HUDEP-2 (cell line): ENCODE results near the gene FOXR1.

Source experiments
- DNase-seq, 76 experiments: peaks; one replicate each; lab custom pipeline; 2025; ENCODE audit not compliant: unreplicated experiment in 76 of 76; lab: John Stamatoyannopoulos, UW

Gene FOXR1

GRCh38 chr11:118971646-118972045 lies at the start of gene FOXR1:
TSS of gene FOXR1 (plus strand) at chr11:118971761. CDS start at chr11:118971932, 171 bp downstream.
- no peak for DNase-seq

GRCh38 chr11:118921929-118922744 lies 49.4 kb upstream of the FOXR1 start:
- DNase-seq, result no peak

GRCh38 chr11:118922745-118923627 lies 48.6 kb upstream of the FOXR1 start:
- no peak for DNase-seq

DNA sequence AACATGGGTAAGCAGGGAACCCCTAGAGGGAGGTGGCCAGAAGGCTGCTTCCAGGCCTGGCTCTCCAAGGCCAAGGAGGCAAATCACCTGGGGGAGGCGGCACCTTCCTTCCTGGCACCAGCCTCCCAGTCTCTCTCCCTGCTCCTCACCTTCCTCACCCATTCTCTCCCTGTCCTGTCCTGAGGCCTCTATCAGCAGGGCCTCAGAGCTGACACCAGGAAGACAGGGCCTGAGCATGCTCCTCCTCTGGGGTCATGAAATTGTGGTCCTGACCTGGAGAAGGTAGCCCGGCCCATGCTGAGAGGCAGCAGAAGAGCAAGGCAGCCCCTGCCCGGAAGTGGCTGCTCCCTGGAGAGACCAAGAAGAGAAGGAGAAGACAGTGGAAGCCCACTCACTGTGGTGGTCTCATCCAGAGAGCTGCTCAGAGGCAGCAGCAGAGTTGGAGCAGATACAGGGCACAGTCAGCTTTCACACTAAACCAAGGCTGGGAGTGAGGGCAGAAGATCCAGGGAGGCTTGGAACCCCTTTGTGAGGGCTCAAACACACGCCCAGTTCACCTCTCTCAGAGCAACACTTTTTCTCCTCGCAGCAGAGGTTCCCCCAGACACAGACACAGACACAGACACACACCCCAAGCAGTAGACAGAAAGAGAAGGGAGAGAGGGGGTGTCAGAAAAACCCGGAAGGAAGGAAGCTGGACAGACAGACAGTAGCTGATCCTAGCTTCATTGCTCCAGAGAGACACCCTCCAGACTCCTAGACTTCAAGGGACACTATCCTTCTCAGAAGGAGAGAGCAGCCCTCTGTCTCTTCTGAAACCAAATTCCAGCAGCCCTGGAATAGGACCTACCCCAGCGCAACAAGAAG lies 47.6 kb upstream of the FOXR1 start:
- DNase-seq, result no peak

DNA sequence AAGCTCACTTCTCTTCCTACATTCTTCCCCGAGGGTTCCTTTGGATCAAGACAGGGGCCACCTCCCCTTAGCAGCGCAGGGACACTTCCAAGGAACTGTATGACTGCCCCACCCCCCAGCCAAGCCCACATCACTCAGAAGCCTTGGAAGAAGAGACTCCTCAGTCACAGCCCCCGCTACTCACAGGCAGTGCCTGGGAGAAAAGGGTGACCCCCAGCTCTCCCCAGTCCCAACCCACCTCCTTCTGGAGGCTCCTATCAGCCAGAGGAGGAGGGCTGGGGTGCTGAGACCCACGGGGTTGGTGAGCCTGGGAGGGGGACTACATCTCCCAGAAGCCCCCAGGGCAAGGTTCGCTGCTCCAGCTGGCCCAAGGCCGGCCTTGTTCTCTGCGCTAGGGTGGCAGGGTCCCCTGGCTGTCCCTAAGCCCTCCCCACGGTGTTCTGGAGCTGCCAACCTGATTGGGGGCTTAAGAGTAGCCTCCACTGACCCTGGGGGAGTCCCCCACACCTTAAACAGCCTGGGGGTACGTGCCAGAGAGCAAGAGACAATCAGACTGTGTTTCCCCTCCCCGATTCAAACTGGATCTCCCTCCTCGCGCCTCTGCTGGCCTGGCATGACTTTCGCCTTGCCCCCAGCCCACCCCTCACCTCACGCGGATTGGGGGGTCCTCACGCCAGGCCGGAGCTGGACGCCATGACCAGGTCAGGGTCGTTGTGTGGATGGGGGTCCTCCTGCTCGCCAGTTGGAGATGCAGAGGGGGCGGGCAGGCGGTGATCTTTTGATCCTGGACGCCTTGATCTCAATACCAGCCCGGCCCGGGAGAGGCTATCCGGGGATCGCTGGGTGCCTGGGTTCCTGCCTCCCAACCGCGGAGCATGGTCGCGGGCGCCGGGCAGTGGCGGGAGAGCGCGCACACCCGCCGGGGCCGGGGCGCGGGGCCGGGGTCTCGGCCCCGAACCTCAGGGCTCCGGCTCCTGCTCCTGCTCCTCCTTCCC lies 46.7 kb upstream of the FOXR1 start:
- peak in 6 of 76 experiments; percentile 11 to 31 (median 16) for DNase-seq

GRCh38 chr11:118927554-118928100 lies 43.9 kb upstream of the FOXR1 start:
- DNase-seq, result no peak

DNA sequence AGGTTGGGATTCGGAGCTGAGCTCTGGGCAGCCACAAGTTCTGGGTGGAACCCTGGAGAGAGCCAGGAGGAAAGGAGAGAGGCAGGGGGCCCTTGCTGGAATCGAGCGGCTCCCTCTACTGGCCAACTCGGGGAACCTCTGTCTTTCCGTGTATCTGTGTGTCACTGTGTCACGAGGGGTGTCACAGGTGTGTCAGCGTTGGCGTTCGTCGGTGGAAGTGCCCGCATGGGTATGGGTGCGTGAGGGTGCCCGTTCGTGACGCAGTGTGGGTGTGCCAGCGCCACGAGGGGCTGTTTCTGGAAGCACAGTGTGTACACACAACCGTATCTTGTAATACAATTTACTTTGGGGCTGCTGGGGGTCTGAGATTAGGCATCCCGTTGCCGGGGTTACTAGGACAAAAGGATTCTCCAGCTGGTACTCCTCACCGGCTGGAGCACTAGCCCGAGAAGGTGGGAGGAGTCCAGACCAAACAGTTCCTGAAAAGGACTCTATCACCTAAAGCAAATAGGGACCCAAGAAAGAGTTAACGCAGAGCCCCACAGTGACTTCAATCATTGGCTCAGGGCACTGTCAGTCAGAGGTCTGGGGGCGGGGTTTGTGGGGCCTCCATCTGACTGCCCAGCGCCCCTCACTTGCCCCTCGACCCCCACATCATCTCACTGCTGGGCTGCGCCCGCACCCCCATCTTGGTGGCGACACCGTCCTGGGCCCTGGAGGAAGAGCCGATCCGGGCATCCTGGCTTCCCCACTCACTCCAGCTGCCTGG lies 43.3 kb upstream of the FOXR1 start:
- DNase-seq, result peak in 75 of 76 experiments; percentile 26 to 90 (median 76)

DNA sequence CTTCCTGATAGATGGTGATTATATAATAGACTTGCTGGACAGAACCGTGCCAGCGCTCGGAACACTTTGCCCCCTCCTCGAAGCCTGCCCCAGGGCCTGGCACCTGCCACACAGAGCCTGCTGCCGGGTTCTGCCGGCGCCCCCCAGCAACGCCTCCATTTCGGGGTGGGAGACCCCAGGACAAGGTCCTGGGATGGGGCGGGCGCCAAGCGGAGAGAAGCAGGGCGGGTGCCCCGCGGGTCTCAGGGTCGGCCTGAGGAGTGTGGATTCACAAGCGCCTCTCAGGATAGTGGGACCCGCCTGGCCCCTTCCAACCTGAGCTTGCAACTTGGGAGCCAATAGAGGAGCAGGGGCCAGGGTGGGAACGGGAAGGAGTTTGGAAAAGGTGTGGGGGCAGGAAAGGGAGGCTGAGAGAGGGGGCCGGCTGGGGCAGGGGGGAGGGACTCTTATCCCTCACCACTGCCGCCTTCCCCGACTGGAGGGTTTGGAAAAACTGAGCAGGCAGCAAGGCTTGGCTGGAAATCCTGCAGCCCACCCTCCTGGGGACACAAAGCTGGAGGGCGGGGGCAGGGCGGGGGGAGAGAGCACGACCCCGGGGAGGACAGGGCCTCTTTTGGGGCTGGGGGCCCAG lies 42.6 kb upstream of the FOXR1 start:
- peak in 28 of 76 experiments; percentile 13 to 73 (median 35) for DNase-seq

- peak in 23 of 76 experiments; percentile 12 to 46 (median 27) for DNase-seq
Observed at GRCh38 chr11:118929501-118930093, 42.0 kb upstream of the FOXR1 start.

GRCh38 chr11:118930094-118930712 lies 41.4 kb upstream of the FOXR1 start:
- DNase-seq, result peak in 63 of 76 experiments; percentile 7 to 79 (median 51)

DNA sequence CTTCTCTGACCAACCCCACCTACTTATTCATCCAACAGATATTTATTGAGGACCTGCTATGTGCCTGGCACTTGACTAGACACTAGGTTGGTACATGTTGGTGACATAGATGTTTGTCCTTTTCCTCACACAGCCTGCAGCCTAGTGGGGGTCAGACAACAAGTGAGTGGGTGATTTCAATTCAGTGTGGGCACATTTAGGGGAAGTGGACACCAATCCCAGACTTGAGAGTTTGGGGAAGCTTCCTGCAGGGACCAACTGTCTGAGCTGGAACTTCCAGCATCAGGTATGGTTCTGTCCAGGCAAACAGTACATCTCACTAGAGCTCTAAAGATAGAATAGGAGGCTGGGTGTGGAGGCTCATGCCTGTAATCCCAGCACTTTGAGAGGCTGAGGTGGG lies 40.0 kb upstream of the FOXR1 start:
- DNase-seq, result no peak

DNA sequence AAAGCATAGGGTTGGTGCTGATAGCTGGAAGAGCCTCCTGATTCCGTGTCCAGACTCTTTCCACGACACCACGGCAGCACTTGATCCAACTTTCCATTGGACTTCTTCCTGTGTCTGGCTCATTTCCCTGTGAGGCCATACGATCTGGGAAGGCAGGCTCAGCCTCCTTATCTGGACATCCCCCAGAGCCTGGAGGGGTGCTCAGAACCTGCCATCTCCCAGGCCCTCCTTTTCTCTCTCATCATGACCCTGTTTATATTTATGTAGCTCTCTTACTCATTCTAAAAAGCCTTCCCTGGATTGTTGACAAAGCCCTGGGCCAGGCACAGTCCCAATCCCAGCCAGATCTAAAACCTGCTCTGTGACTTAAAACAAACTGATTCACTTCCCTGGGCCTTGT lies 38.1 kb upstream of the FOXR1 start:
- no peak for DNase-seq

DNA sequence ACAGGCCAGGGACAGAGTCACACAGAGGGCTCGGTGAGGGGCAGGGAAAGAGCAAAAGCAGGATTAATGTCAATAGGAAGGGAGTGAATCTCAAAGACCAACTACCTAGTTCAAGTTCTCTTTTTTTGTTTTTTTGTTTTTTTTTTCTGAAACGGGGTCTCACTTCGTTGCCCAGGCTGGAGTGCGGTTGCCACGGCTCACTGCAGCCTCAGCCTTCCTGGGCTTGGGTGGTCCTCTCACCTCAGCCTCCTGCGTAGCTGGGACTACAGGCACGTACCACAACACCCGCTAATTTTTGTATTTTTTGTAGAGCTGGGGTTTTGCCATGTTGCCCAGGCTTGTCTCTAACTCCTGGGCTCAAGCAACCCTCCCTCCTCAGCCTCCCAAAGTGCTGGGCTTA lies 36.2 kb upstream of the FOXR1 start:
- DNase-seq, result no peak

- no peak for DNase-seq
Observed at GRCh38 chr11:118938491-118939403, 32.8 kb upstream of the FOXR1 start.

- DNase-seq, result no peak
Observed at GRCh38 chr11:118939404-118939915, 32.1 kb upstream of the FOXR1 start.
